OCI-LY1 (cell line): ENCODE data around the gene ITSN1.
"Not testable (repeated sequence)": the region's sequence is repeated elsewhere in the genome, so short reads cannot be mapped to it uniquely, and the experiment has no call there.

Source experiments
- H2AFZ ChIP-seq: fragments of 200-600 bp; sonication (generic), shearing (Covaris generic); 2 replicates; pipeline ENCODE4 v1.6.0; 2014; ENCODE audit warnings: antibody characterized with exemption, mild to moderate bottlenecking, low read length
- H3F3A ChIP-seq: fragments of 200-600 bp; sonication (generic), shearing (Covaris generic); 2 replicates; pipeline ENCODE4 v1.6.0; 2014; ENCODE audit warnings: mild to moderate bottlenecking, antibody characterized with exemption, low read length, moderate library complexity; ENCODE audit not compliant: insufficient read depth
- H3K27ac ChIP-seq: fragments of 200-600 bp; sonication (generic); 2 replicates; pipeline ENCODE4 v1.5.1; 2014; ENCODE audit warnings: low read length, mixed run types, mild to moderate bottlenecking, low read depth; ENCODE audit not compliant: poor library complexity, severe bottlenecking
- H3K27me3 ChIP-seq: fragments of 200-600 bp; sonication (generic); 2 replicates; pipeline ENCODE4 v1.6.0; 2014; ENCODE audit warnings: antibody characterized with exemption, mild to moderate bottlenecking, low read length, moderate library complexity; ENCODE audit not compliant: insufficient read depth
- H3K36me3 ChIP-seq: fragments of 200-600 bp; sonication (generic); 2 replicates; pipeline ENCODE4 v1.6.1; 2014; ENCODE audit warnings: mild to moderate bottlenecking, antibody characterized with exemption, low read length, moderate library complexity, mixed read lengths; ENCODE audit not compliant: insufficient read depth
- H3K4me1 ChIP-seq: fragments of 200-600 bp; sonication (generic); 2 replicates; pipeline ENCODE4 v1.5.1; 2014; ENCODE audit warnings: mild to moderate bottlenecking, low read length, moderate library complexity; ENCODE audit not compliant: insufficient read depth, severe bottlenecking
- H3K4me2 ChIP-seq: fragments of 200-600 bp; sonication (generic), shearing (Covaris generic); 2 replicates; pipeline ENCODE4 v1.6.1; 2014; ENCODE audit warnings: low read length
- H3K4me3 ChIP-seq: fragments of 200-600 bp; sonication (generic); 2 replicates; pipeline ENCODE4 v1.5.1; 2014; ENCODE audit warnings: low read length, low read depth, mild to moderate bottlenecking, mixed read lengths; ENCODE audit not compliant: poor library complexity, severe bottlenecking
- H3K79me2 ChIP-seq: fragments of 200-600 bp; shearing (Covaris generic); 2 replicates; pipeline ENCODE4 v1.6.1; 2016; ENCODE audit warnings: mixed run types, low read length, mixed read lengths; ENCODE audit not compliant: insufficient read depth
- H3K9ac ChIP-seq: fragments of 200-600 bp; sonication (generic), shearing (Covaris generic); 2 replicates; pipeline ENCODE4 v1.6.1; 2014; ENCODE audit warnings: mild to moderate bottlenecking, low read length, mixed read lengths
- H3K9me2 ChIP-seq: fragments of 200-600 bp; sonication (generic), shearing (Covaris generic); 2 replicates; pipeline ENCODE4 v1.6.1; 2014; ENCODE audit warnings: low read depth, mild to moderate bottlenecking, low read length, mixed read lengths
- H3K9me3 ChIP-seq: fragments of 200-600 bp; shearing (Covaris generic); 2 replicates; pipeline ENCODE4 v1.6.1; 2014; ENCODE audit warnings: low read length, mixed read lengths
- H4K20me1 ChIP-seq: fragments of 200-600 bp; sonication (generic), shearing (Covaris generic); 2 replicates; pipeline ENCODE4 v1.6.0; 2016; ENCODE audit warnings: mild to moderate bottlenecking, low read length; ENCODE audit not compliant: insufficient read depth
- EZH2 ChIP-seq: fragments of 200-600 bp; sonication (generic), shearing (Covaris generic); IDR thresholded peaks from 2 replicates; pipeline ENCODE4 v1.8.0; 2017; ENCODE audit warnings: borderline replicate concordance, mixed run types, mild to moderate bottlenecking, antibody characterized with exemption, low read length, moderate library complexity, mixed read lengths
- TF ChIP-seq, protein P1 (sequence below): fragments of 200-600 bp; sonication (generic), shearing (Covaris generic); IDR thresholded peaks from 2 replicates; pipeline ENCODE4 v1.5.1; 2017; ENCODE audit warnings: mild to moderate bottlenecking, antibody characterized with exemption, low read length, moderate library complexity, mixed read lengths

ITSN1 gene

GRCh38 chr21:33783187-33783979 lies 141.1 kb downstream of the ITSN1 start:
- Histone ChIP-seq H3K79me2 (no peaks in the 10 kb centered on the region), H3K4me3 (no peak overlapping the region), H3K36me3 (no peaks in the 10 kb centered on the region), H3K9me3 (no peaks in the 10 kb centered on the region), H3K27me3 (no peaks in the 10 kb centered on the region), H3K4me2 (no peak overlapping the region), H2AFZ (no peak overlapping the region), H3K27ac (no peak overlapping the region), H3K9me2 (no peaks in the 10 kb centered on the region), H3F3A (no peaks in the 10 kb centered on the region), H3K9ac (no peak overlapping the region), H4K20me1 (no peaks in the 10 kb centered on the region), H3K4me1 (no peaks in the 10 kb centered on the region)
- no peak for TF ChIP-seq EZH2
- TF ChIP-seq, protein P1, sequence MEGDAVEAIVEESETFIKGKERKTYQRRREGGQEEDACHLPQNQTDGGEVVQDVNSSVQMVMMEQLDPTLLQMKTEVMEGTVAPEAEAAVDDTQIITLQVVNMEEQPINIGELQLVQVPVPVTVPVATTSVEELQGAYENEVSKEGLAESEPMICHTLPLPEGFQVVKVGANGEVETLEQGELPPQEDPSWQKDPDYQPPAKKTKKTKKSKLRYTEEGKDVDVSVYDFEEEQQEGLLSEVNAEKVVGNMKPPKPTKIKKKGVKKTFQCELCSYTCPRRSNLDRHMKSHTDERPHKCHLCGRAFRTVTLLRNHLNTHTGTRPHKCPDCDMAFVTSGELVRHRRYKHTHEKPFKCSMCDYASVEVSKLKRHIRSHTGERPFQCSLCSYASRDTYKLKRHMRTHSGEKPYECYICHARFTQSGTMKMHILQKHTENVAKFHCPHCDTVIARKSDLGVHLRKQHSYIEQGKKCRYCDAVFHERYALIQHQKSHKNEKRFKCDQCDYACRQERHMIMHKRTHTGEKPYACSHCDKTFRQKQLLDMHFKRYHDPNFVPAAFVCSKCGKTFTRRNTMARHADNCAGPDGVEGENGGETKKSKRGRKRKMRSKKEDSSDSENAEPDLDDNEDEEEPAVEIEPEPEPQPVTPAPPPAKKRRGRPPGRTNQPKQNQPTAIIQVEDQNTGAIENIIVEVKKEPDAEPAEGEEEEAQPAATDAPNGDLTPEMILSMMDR: no peak

DNA sequence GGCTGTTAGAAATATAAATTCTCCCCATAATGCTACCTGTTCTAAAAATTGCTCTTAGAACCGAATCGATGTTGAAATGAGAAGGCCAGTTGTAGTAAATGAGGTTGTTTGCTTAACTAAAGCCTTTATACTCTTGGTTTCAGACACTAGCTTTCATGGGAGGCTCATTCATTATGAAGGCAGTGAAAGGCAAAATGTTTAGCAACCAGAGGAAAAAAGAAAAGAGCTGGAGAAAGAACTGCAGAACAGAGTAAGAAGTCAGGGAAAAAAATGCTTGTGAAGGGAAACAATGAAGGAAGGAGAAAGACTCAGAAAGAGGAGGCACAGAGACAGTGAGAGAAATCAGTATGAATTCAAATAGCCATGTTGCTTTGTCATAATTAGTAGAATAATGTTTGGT lies 145.1 kb downstream of the ITSN1 start:
- Histone ChIP-seq H3K4me1 (no peaks in the 10 kb centered on the region), H3K4me2 (no peak overlapping the region), H3K9me3 (no peaks in the 10 kb centered on the region), H3K27ac (no peak overlapping the region), H4K20me1 (no peaks in the 10 kb centered on the region), H3K9me2 (no peaks in the 10 kb centered on the region), H3K4me3 (no peak overlapping the region), H3K79me2 (no peaks in the 10 kb centered on the region), H3K36me3 (no peaks in the 10 kb centered on the region), H3F3A (no peaks in the 10 kb centered on the region), H3K27me3 (no peaks in the 10 kb centered on the region), H3K9ac (no peak overlapping the region), H2AFZ (no peak overlapping the region)
- TF ChIP-seq EZH2: no peak
- TF ChIP-seq, protein P1: no peak

DNA sequence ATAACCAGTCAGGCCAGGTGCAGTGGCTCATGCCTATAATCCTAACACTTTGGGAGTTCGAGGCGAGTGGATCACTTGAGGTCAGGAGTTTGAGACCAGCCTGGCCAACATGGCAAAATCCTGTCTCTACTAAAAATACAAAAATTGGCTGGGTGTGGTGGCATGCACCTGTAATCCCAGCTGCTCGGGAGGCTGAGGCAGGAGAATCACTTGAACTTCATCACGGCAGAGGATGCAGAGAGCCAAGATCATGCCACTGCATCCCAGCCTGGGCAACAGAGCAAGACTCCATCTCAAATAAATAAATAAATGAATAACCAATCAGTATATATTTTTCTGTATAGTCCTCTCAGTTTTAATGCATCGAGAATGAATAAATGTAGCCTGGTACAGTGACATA lies 146.1 kb downstream of the ITSN1 start:
- H3K9me3 ChIP-seq, H3K9me2 ChIP-seq, H3K27ac ChIP-seq, H3F3A ChIP-seq, H3K4me1 ChIP-seq, H3K4me3 ChIP-seq, H3K79me2 ChIP-seq, H3K9ac ChIP-seq, H3K4me2 ChIP-seq, H3K27me3 ChIP-seq, H3K36me3 ChIP-seq, H4K20me1 ChIP-seq, H2AFZ ChIP-seq: not testable (repeated sequence)

- no peak overlapping the region for H3K4me3 ChIP-seq
- H3F3A ChIP-seq: no peaks in the 10 kb centered on the region
- H3K79me2 ChIP-seq: no peaks in the 10 kb centered on the region
- no peak overlapping the region for H2AFZ ChIP-seq
- no peak overlapping the region for H3K27ac ChIP-seq
- no peaks in the 10 kb centered on the region for H3K27me3 ChIP-seq
- H4K20me1 ChIP-seq: no peaks in the 10 kb centered on the region
- H3K36me3 ChIP-seq: no peaks in the 10 kb centered on the region
- no peaks in the 10 kb centered on the region for H3K9me2 ChIP-seq
- H3K4me1 ChIP-seq: no peaks in the 10 kb centered on the region
- no peaks in the 10 kb centered on the region for H3K9me3 ChIP-seq
- H3K4me2 ChIP-seq: no peak overlapping the region
- TF ChIP-seq, protein P1: no peak
- no peak overlapping the region for H3K9ac ChIP-seq
Measured at GRCh38 chr21:33789697-33790096, 147.4 kb downstream of the ITSN1 start.
